Stimulated activated naive CD8-positive, alpha-beta T cell treated with anti-CD3 and anti-CD28 coated beads, Interleukin-15, Interleukin-2, amounts not matched to agents 100 U/mL and 50 U/mL, for 24 hours (primary cell): ENCODE data around the gene ARSK.

Experiments
- ATAC-seq: fragments of 150-1000 bp; cut with Tn5 transposase; one replicate; pipeline ENCODE4 v1.10.0; 2021
- DNase-seq: peaks from one replicate; pipeline ENCODE4 v3.0.0; 2021

The ARSK gene

GRCh38 chr5:95564450-95564849 is 9.5 kb downstream of the ARSK start:
- DNase-seq (no peak), ATAC-seq (no peak)

DNA sequence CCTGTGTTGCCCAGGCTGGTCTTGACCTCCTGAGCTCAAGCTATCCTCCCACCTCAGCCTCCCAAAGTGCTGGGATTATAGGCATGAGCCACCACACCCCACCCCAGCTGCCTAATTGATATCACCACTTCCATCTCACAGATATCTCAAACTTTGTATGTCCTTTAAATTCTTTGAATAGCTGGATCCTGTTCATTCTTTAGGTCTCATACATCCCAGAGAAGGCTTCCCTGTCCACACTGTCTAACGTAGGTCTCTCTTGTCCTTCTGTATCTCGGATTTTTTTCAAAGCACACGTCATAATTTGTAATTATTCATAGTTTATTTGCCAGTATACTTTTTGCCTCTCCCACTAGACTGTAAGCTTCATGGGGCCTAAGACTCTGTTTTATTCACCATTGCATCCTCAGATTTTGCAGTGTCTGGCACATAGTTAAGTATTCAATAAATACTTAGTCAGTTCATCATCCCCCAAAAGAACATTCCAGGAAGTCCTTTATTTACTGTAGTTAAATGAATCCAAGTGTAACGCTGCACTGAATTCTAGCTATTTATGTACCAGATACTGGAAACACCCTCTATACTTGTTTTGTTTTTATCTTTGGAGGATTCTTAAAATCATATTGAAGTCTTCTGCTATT is 10.5 kb downstream of the ARSK start:
- DNase-seq (no peak), ATAC-seq (no peak)

GRCh38 chr5:95572016-95572415 is 17.1 kb downstream of the ARSK start:
- DNase-seq (no peak), ATAC-seq (no peak)

GRCh38 chr5:95581576-95581975 is 26.7 kb downstream of the ARSK start:
- DNase-seq (no peak), ATAC-seq (no peak)

DNA sequence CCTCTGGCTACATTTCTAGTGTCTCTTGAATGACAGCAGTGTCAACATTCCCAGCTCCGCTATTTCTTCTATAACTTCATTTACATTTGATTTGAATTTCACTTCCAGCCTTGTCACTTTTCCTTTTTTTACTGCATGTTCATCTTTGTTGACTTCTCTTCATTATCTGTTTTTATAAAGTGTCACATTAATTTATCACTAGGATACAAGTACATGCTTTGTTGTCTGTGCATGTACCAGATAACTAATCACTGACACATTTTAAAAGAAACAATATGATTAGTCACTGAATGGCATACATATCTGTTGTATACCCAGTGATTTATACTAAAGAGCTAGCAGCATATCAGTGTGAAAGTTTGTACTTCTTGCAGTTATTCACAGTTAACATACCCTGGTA is 29.1 kb downstream of the ARSK start:
- no peak for DNase-seq

GRCh38 chr5:95590880-95591279 is 36.0 kb downstream of the ARSK start:
- DNase-seq = no peak
- ATAC-seq = no peak

More for the DNA sequence above, 29.1 kb downstream of the ARSK start:
- ATAC-seq = no peak

- DNase-seq (no peak), ATAC-seq (peak; percentile 95)
Observed at GRCh38 chr5:95591490-95591901, 36.6 kb downstream of the ARSK start.

GRCh38 chr5:95595289-95595931 is 40.5 kb downstream of the ARSK start:
- ATAC-seq (no peak), DNase-seq (no peak)

DNA sequence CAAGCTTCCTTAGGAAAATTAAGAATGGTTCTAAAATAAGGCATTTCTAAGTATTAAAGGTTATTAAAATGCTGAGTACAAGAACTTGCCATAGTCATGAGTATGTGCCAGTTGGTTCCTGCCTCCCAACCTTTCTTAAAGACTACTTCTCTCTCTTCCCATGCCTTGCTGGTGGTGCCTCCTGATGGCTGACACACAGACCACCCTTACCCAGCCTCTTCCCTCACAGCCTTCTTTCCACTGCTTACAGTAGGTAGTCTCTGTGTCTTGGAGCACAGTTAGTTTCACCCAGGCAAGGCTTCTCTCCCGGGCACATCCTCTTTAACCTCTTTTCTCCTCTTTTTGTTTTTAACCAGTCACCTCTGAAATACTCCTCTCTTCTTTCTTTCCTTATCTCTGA is 44.4 kb downstream of the ARSK start:
- DNase-seq (no peak), ATAC-seq (no peak)

GRCh38 chr5:95600557-95600956 is 45.7 kb downstream of the ARSK start:
- ATAC-seq = no peak
- DNase-seq = no peak

DNA sequence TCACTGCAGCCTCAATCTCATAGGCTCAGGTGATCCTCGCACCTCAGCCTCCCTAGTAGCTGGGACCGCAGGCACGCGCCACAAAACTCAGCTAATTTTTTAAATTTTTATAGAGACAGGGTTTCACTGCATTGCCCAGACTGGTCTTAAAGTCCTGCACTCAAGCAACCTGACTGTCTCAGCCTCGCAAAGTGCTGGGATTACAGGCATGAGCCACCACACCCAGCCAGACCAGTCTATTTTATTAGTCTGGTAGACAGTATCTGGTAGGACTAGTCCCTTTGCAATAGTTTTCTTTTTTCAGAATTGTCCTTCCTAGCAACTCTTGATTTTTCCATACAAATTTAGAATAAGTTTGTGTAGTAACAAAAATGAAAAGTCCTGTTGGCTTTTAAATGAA is 50.9 kb downstream of the ARSK start:
- DNase-seq (no peak), ATAC-seq (no peak)

DNA sequence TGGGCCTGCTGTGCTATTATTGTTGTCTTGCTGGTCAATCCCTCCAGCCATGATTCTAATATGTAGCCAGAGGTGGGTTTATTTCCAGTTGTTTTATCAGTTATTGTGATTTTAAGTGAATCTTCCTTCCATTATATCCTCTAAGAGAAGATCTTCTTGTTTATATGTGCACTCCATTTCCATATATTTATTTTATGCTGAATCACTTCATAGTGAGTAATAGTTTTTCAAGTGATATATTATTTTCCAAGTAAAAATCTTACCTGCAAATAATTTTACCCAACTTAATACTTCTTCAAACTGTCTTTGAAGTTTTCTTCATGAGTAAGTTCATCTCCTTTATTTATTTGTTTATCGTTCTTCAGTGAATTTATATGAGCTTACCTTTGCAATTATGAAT is 51.5 kb downstream of the ARSK start:
- no peak for ATAC-seq
- DNase-seq = no peak

- no peak for ATAC-seq
- DNase-seq = no peak
Observed at GRCh38 chr5:95609711-95610110, 54.8 kb downstream of the ARSK start.

GRCh38 chr5:95610546-95610945 is 55.6 kb downstream of the ARSK start:
- ATAC-seq = no peak
- no peak for DNase-seq

DNA sequence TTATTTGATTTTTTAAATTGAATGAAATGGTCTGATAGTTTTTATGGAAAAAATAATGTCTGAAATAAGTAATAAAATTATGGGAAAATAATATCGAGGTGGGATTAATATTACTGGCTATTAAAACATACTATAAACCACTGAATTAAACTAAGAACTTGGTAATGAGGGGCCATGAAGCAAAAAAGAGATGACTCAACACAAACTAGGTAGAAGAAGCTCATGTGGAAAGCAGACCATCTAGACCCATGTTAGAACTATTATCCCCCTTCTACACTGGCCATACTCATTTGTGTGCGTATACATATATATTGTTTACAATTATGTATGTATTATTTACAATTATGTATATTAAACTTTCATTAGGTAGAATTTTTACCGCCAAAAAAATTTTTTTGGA is 56.5 kb downstream of the ARSK start:
- DNase-seq (no peak), ATAC-seq (no peak)

GRCh38 chr5:95613514-95613913 is 58.6 kb downstream of the ARSK start:
- ATAC-seq (no peak), DNase-seq (no peak)

DNA sequence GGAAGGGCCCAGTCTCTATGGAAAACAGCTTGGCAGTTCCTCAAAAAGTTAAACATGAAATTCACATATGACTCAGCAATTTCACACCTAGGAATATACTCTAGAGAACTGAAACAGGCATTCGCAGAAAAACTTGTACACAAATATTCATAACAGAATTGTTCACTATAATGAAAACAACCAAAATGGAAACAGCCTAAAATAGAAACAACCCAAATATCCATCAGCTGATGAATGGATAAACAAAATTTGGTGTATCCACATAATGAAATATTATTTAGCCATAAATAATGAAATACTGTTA is 60.2 kb downstream of the ARSK start:
- no peak for ATAC-seq
- no peak for DNase-seq

GRCh38 chr5:95617057-95617456 is 62.2 kb downstream of the ARSK start:
- DNase-seq = no peak
- no peak for ATAC-seq

DNA sequence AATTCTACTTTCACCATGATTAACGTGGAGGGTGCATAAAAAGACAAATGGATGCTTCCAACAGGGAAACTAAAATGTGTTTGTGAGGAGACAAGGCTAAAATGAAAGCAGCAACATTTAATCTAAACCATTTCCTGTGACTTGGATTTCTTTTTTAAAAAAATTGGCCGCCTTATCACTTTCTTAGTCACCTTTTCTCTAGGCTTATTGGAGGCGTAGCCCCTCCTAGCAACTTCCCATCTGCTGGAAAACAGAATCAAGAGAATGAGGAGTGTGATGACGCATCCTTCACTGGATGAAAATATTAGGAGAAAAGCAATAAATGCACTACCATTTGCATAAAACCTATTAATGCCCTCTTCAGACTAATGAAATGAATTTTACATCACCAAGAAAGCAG is 64.2 kb downstream of the ARSK start:
- no peak for DNase-seq
- ATAC-seq = no peak

DNA sequence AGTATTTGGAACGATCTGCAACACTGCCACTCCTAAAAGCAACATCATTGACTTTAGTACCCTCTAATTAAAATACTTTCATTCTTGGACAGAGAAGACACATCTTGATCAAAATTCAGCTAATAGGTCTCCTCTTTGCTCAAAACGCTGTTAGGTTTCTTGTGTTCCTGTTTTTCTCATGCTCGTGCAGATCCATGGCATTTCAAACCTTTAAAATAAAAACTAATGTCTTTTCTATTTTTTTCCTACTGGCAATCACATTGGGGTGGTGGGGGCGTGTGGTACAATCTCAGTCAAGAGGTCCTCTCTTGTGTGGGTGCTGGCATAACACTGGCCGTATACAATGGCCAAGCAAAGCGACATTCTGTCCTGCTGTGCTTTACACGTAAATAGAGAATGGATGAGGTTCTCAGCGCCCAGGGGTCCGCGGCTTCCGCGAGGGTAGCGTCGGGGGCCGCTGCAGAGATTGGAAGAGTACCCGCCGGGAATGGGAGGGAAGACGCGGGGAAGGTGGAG is 64.7 kb downstream of the ARSK start:
- DNase-seq = peak; percentile 11
- no peak for ATAC-seq

DNA sequence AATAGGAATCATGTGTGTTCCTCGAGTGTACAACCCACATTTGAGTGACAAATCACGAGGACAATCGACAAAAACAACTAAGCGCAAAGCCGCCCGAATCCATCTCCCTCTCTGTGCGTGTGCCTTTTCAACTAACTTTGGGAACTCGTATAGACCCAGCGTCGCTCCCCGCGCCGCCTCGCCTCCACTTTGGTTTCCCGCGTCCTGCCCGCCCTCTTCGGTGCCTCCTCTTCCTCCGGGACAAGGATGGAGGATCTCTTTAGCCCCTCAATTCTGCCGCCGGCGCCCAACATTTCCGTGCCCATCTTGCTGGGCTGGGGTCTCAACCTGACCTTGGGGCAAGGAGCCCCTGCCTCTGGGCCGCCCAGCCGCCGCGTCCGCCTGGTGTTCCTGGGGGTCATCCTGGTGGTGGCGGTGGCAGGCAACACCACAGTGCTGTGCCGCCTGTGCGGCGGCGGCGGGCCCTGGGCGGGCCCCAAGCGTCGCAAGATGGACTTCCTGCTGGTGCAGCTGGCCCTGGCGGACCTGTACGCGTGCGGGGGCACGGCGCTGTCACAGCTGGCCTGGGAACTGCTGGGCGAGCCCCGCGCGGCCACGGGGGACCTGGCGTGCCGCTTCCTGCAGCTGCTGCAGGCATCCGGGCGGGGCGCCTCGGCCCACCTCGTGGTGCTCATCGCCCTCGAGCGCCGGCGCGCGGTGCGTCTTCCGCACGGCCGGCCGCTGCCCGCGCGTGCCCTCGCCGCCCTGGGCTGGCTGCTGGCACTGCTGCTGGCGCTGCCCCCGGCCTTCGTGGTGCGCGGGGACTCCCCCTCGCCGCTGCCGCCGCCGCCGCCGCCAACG is 65.3 kb downstream of the ARSK start, which contains the start of gene GPR150:
TSS of gene GPR150 (plus strand) at position 58 of the 840 bp plus-strand sequence. CDS start at position 247, 189 bp downstream.
- ATAC-seq (peak; percentile 64), DNase-seq (peak; percentile 73)

DNA sequence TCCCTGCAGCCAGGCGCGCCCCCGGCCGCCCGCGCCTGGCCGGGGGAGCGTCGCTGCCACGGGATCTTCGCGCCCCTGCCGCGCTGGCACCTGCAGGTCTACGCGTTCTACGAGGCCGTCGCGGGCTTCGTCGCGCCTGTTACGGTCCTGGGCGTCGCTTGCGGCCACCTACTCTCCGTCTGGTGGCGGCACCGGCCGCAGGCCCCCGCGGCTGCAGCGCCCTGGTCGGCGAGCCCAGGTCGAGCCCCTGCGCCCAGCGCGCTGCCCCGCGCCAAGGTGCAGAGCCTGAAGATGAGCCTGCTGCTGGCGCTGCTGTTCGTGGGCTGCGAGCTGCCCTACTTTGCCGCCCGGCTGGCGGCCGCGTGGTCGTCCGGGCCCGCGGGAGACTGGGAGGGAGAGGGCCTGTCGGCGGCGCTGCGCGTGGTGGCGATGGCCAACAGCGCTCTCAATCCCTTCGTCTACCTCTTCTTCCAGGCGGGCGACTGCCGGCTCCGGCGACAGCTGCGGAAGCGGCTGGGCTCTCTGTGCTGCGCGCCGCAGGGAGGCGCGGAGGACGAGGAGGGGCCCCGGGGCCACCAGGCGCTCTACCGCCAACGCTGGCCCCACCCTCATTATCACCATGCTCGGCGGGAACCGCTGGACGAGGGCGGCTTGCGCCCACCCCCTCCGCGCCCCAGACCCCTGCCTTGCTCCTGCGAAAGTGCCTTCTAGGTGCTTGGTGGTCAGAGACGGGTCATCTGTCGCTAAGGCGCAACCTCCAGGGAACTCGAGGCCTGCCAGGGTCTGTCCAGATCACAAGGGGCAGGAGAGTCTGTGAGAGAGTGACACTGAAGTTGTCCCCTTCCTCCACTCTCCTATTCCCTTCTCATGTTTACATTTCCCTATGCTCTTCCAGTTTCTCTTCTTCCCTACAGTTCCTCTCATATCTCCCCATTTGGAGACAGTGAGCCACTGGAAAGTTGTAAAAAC is 66.3 kb downstream of the ARSK start:
- ATAC-seq = peak; percentile 60

More for the DNA sequence above, 66.3 kb downstream of the ARSK start:
- DNase-seq = peak; percentile 51
